HG02798 (cell line): ENCODE results near the gene TACC2.

Experiments
- ATAC-seq: cut with Tn5 transposase; IDR thresholded peaks from one replicate; pipeline ENCODE4 v1.9.1; 2021; ENCODE audit warnings: mild to moderate bottlenecking; ENCODE audit not compliant: unreplicated experiment, poor library complexity

Gene TACC2

GRCh38 chr10:122113161-122113944 lies 124.4 kb downstream of the TACC2 start:
- ATAC-seq = no peak

- ATAC-seq = no peak
These were observed 125.2 kb downstream of the TACC2 start for GRCh38 chr10:122113945-122114747.

- no peak for ATAC-seq
These were observed 126.9 kb downstream of the TACC2 start for GRCh38 chr10:122115874-122116273.

- no peak for ATAC-seq
These were observed 127.4 kb downstream of the TACC2 start for GRCh38 chr10:122116331-122116730.

- ATAC-seq = no peak
These were observed 128.5 kb downstream of the TACC2 start for GRCh38 chr10:122117475-122117874.

- no peak for ATAC-seq
These were observed 131.2 kb downstream of the TACC2 start for GRCh38 chr10:122120008-122120744.

- no peak for ATAC-seq
These were observed 132.1 kb downstream of the TACC2 start for GRCh38 chr10:122121059-122121458.

- no peak for ATAC-seq
These were observed 133.5 kb downstream of the TACC2 start for GRCh38 chr10:122122493-122122892.

- no peak for ATAC-seq
These were observed 134.2 kb downstream of the TACC2 start for GRCh38 chr10:122123186-122123585.

- ATAC-seq = no peak
These were observed 135.4 kb downstream of the TACC2 start for GRCh38 chr10:122124342-122124741.

GRCh38 chr10:122124808-122125207 lies 135.8 kb downstream of the TACC2 start:
- ATAC-seq = no peak

- ATAC-seq = no peak
These were observed 138.0 kb downstream of the TACC2 start for GRCh38 chr10:122126763-122127659.

- ATAC-seq = no peak
These were observed 139.0 kb downstream of the TACC2 start for GRCh38 chr10:122127943-122128342.

GRCh38 chr10:122128357-122128756 lies 139.4 kb downstream of the TACC2 start:
- no peak for ATAC-seq

- ATAC-seq = no peak
These were observed 141.6 kb downstream of the TACC2 start for GRCh38 chr10:122130474-122131110.

- no peak for ATAC-seq
These were observed 143.4 kb downstream of the TACC2 start for GRCh38 chr10:122132331-122132755.

- no peak for ATAC-seq
These were observed 144.1 kb downstream of the TACC2 start for GRCh38 chr10:122132882-122133565.

- no peak for ATAC-seq
These were observed 146.5 kb downstream of the TACC2 start for GRCh38 chr10:122135251-122136025.
